ENCODE measurements around the gene THNSL1. TPM values are rescaled to one million over a fixed set of nuclear protein-coding genes. Genes with fewer than 3 reads are reported as not detected.

The THNSL1 gene, protein sequence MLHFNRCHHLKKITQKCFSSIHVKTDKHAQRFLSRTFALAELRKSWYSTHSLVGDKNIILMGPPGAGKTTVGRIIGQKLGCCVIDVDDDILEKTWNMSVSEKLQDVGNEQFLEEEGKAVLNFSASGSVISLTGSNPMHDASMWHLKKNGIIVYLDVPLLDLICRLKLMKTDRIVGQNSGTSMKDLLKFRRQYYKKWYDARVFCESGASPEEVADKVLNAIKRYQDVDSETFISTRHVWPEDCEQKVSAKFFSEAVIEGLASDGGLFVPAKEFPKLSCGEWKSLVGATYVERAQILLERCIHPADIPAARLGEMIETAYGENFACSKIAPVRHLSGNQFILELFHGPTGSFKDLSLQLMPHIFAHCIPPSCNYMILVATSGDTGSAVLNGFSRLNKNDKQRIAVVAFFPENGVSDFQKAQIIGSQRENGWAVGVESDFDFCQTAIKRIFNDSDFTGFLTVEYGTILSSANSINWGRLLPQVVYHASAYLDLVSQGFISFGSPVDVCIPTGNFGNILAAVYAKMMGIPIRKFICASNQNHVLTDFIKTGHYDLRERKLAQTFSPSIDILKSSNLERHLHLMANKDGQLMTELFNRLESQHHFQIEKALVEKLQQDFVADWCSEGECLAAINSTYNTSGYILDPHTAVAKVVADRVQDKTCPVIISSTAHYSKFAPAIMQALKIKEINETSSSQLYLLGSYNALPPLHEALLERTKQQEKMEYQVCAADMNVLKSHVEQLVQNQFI
- total RNA-seq = 1 to 10 TPM; 4.1 to 4.3 TPM

DNA sequence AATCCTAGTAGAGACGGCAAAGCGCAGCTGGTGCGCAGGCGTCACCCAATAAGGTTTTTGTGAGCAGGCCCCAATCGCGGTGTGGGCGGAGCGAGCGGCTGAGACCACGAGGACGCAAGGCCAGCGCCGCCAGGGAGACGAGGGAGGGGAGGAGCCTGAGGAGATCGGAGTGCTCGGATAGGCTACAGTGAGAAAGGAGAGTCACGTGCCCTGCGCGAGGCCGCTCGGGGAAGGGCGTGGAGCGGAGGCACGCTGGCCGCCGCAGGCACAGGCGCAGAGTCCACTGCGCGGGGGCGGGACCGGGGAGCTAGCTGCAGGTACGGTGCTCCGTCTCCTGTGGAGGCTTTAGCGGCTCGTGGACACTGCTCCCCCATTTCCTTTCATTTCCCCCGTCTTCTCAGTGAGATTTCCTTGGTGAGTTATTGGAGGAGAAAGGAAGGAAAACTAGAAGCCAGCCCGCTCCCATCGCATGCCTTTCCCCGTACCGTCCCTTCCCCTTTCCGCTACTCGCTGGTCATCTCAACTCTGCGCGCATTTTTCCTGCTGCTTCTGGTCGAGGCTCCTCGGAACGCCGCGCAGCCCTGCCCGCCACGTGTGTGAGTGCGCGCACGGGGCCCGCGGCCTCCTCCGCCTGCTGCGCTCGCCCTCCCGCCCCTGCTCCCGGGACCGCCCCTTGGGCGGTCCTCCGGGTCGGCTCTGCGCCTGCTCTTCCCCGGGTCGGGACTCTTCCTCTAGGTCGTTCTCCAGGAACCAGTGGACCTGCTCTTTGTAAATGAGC lies at the start of gene THNSL1:
THNSL1 (plus strand) TSS at position 237 of the 778 bp plus-strand sequence. CDS start 6,612 bp downstream, outside the sequence.

DNA sequence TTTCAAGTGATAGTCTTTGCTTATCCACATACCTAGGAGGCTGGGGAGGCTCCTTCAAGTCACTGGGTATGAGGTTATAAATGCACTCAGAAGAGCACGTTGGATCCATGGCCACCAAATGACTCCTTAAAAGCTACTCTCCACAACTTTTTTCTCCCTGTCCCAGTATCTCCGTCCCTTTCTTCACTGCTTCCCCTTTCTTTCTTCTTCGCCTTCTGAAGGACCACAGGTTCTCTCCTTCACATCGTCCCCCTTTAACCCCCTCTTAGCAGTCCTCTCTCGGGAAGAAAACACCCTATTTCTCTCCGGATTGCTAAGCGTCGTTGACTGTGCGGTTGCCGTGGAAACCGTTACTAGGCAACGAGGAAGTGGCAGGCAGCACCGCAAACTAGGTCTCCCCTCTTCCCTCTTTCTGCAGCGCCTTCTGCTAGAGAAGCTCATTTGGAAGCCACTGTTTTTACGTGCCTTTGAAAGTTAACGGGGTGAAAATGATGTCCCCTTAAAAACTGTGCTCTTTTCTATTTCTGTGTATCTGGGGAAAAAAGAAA lies 510 bp upstream of the THNSL1 start, which contains the start of gene ENKUR:
ENKUR (minus strand) TSS at position 331 of the 548 bp plus-strand sequence; CDS start at position 109, 222 bp downstream.

Other genes with a start within 250 kb of the THNSL1 start
- gene PRTFDC1, start 64.0 kb upstream of the THNSL1 start, total RNA-seq = under 1 TPM; under 0.01 to 1.00 TPM
- gene ENKUR, start 454 bp upstream of the THNSL1 start, total RNA-seq = under 1 TPM; under 0.01 TPM
- gene GPR158, start 158.4 kb downstream of the THNSL1 start, total RNA-seq = 10 to 100 TPM in 1 of 2 donors, 1 to 10 TPM in 1; 1.3 to 10.3 TPM

Measured in melanocyte of skin (primary cell).